Uterus (tissue), 4 donors: Measurements from ENCODE around the gene KHDRBS2. TPM values are rescaled to one million over a fixed set of nuclear protein-coding genes. Genes with fewer than 3 reads are reported as not detected.

Source experiments
- DNase-seq, 2 donors: peaks; one replicate each; pipeline ENCODE4 v3.0.0-alpha.2; 2019 to 2020
- H3K27ac ChIP-seq, 2 donors: fragments of 200-600 bp; sonication (generic); 1 replicate in 1 of 2; 2 replicates in 1 of 2; pipeline ENCODE4 v1.5.1; 2016 to 2018
- H3K27me3 ChIP-seq, 2 donors: fragments of 200-600 bp; sonication (generic); one replicate each; pipeline ENCODE4 v1.5.1; 2018 to 2019; ENCODE audit warnings: control low read depth in 1 of 2
- H3K36me3 ChIP-seq, 2 donors: fragments of 200-600 bp; sonication (generic); one replicate each; pipeline ENCODE4 v1.5.1; 2019; ENCODE audit warnings: control low read depth in 1 of 2
- H3K4me1 ChIP-seq, 2 donors: fragments of 200-600 bp; sonication (generic); one replicate each; pipeline ENCODE4 v1.5.1; 2018 to 2019; ENCODE audit warnings: control low read depth in 1 of 2
- H3K4me3 ChIP-seq, 2 donors: fragments of 200-600 bp; sonication (generic); 1 replicate in 1 of 2; 2 replicates in 1 of 2; pipeline ENCODE4 v1.5.1; 2018 to 2019; ENCODE audit warnings: mild to moderate bottlenecking in 1 of 2
- H3K9me3 ChIP-seq, 2 donors: fragments of 200-600 bp; sonication (generic); one replicate each; pipeline ENCODE4 v1.5.1; 2019; ENCODE audit warnings: control low read depth in 1 of 2
- POLR2A ChIP-seq, 2 donors: fragments of 450-650 bp; IDR thresholded peaks; one replicate each; pipeline ENCODE4 v1.6.1; 2016; ENCODE audit warnings: antibody characterized with exemption in 2 of 2, mild to moderate bottlenecking in 1 of 2, moderate library complexity in 1 of 2
- intact Hi-C: fragments of 100-400 bp; cut with DNase I; formaldehyde crosslinking; loops from one replicate; pipeline ENCODE4 v1.15.1; 2023; ENCODE audit warnings: low total_unique reads
- total RNA-seq, 4 donors: library from RNA; depleted of rRNA in 3 of 4; stranded (reverse); fragments of >200 nt in 3 of 4; gene quantifications; one replicate each; pipeline versions ENCODE4 v1.1.0 to v1.2.4, GENCODE V29; 2014 to 2023
- TF ChIP-seq, protein P1 (sequence below), 4 experiments: fragments of 200-600 bp in 2 of 4; fragments of 450-650 bp in 2 of 4; sonication (generic) in 2 of 4; IDR thresholded peaks; one replicate each; pipeline ENCODE4 v1.5.1; 2016 to 2019; ENCODE audit warnings: antibody characterized with exemption in 4 of 4, mild to moderate bottlenecking in 2 of 4, moderate library complexity in 1 of 4
- donor health status: DM: yes; HTN: yes; CAD: no.

Gene KHDRBS2
- total RNA-seq, 4 donors from 2014 or later, result 0.55 to 7.3 TPM; not detected in 2

DNA sequence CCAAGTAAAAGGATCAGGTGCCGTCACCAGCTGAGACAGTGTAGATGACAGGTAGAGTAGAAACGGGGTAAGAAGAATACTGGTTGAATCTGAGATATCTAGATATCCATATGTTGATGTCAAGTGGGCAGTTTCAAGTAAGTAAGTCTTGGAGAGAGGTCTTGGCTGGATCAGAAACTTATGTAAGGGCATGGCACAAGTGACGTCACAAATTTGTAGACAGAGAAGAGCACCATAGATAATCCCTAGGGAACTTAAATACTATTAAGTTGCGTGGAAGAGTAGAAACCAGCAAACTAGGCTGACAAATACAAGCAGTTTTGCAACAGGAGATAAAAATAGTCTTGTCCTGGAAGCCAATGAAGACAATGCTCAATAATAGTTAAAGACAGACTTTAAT is 123.2 kb downstream of the KHDRBS2 start:
- no peaks in the 10 kb centered on the region for H3K27me3 ChIP-seq
- H3K27ac ChIP-seq, result no peak overlapping the region
- no peak overlapping the region for H3K4me3 ChIP-seq
- no peak for TF ChIP-seq POLR2A (IDR thresholded peaks at IDR 0.05)
- TF ChIP-seq, protein P1, sequence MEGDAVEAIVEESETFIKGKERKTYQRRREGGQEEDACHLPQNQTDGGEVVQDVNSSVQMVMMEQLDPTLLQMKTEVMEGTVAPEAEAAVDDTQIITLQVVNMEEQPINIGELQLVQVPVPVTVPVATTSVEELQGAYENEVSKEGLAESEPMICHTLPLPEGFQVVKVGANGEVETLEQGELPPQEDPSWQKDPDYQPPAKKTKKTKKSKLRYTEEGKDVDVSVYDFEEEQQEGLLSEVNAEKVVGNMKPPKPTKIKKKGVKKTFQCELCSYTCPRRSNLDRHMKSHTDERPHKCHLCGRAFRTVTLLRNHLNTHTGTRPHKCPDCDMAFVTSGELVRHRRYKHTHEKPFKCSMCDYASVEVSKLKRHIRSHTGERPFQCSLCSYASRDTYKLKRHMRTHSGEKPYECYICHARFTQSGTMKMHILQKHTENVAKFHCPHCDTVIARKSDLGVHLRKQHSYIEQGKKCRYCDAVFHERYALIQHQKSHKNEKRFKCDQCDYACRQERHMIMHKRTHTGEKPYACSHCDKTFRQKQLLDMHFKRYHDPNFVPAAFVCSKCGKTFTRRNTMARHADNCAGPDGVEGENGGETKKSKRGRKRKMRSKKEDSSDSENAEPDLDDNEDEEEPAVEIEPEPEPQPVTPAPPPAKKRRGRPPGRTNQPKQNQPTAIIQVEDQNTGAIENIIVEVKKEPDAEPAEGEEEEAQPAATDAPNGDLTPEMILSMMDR (IDR thresholded peaks at IDR 0.05), result no peak
- peaks cover 0 to 3% of the 10 kb centered on the region in 2 donors for H3K9me3 ChIP-seq
- DNase-seq, result no peak
- H3K4me1 ChIP-seq, result no peaks in the 10 kb centered on the region
- H3K36me3 ChIP-seq, result no peaks in the 10 kb centered on the region
- intact Hi-C loops, result no loop called here

DNA sequence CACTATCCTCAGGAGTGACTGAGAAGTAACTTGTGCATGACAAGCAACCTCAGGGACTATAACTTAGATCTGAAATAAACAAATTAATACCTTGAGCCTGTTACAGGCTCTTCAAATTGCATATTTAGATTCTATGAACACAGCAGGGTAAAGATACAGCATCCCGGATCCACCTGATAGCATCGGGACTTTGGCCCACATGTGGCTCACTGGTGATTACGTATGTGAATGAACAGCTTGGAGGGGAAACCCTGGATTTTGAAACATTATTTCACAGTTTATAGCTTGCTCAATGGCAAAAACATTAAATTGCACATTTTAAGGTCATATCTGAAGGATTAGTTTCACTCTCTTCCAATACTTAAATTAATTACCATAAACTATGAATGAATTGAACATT is 133.2 kb downstream of the KHDRBS2 start:
- no peak for DNase-seq
- TF ChIP-seq, protein P1 (IDR thresholded peaks at IDR 0.05), result no peak
- no peak for TF ChIP-seq POLR2A (IDR thresholded peaks at IDR 0.05)
- Histone ChIP-seq H3K36me3 (no peaks in the 10 kb centered on the region), H3K4me3 (no peak overlapping the region), H3K4me1 (no peaks in the 10 kb centered on the region), H3K27ac (no peak overlapping the region), H3K27me3 (no peaks in the 10 kb centered on the region), H3K9me3 (no peaks in the 10 kb centered on the region)
- intact Hi-C loops, result no loop called here

DNA sequence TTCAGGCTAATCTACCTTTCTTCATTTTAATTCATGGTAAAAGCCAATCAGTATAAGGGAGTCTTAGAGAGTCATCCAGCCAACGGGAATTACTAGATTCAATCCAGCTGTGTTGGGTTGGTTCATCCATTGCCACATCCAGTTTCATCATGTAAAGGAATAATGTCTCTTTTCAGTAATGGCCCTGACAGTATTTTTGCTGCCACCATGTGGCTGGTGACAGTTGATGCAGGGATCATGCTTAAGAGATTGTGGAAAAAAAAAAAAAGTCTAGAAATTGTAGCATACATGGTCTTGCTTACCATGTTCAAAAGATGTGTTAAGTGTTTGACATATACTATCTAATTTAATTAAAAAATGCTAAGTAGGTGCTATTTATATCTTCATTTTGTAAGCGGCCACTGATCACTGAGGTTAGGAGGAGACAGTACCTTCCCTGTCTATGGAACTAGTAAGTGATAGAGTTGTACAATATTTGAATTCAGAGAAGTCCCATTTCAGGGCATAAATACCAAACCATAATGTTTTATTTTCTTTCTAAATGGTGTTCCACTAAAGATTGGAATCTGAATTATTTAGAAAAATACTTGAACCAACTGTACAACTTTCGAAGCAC is 135.9 kb downstream of the KHDRBS2 start:
- Histone ChIP-seq H3K27me3 (no peaks in the 10 kb centered on the region), H3K9me3 (no peaks in the 10 kb centered on the region), H3K4me1 (no peaks in the 10 kb centered on the region), H3K27ac (no peak overlapping the region), H3K36me3 (no peaks in the 10 kb centered on the region), H3K4me3 (no peak overlapping the region)
- intact Hi-C loops, result no loop called here
- no peak for DNase-seq
- TF ChIP-seq, protein P1 (IDR thresholded peaks at IDR 0.05), result no peak
- no peak for TF ChIP-seq POLR2A (IDR thresholded peaks at IDR 0.05)

DNA sequence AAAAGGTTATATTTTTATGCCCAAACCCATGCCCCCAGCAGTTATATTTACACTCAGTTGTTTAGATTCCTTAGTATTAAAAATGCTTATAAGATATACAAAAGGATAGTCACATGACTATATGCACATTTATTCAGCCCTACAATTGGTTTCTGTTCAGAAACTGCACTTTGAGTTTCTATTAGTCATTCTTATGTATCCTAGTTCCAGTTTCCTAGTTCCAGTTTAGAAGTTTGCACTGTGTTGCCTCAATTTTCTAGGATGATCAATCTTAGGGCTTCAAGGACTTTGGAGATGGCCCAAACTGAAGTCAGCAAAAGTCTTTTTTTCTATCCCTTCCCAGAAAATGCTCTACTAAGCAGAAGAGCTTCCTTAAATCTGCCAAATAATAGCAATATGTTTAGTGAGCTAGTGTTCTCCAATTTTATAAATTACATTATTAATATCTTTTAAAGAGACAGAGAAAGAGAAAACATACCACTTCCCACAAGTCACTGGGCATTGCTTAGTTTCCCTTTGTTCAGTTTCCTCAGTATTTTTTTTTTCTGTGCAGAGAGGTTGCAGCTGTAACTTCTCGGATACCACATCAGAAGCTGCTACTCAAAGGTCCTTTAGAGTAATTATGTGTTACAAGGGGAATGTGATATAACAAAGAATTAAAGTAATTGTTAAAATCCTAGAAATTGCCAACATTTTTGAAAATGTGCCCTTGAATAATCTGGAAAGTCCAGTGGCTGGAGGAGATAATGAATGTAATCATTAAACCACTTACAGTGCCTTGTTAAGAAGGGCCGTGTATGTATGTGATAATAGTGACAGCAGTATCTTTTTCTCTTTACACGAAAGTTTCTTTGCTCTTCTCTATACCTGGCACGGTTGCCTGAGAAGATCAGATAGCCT is 138.8 kb downstream of the KHDRBS2 start:
- intact Hi-C loops, result no loop called here
- H3K4me1 ChIP-seq, result no peaks in the 10 kb centered on the region
- TF ChIP-seq, protein P1 (IDR thresholded peaks at IDR 0.05), result no peak
- TF ChIP-seq POLR2A (IDR thresholded peaks at IDR 0.05), result no peak
- no peak overlapping the region for H3K4me3 ChIP-seq
- H3K36me3 ChIP-seq, result no peaks in the 10 kb centered on the region
- H3K27me3 ChIP-seq, result no peaks in the 10 kb centered on the region
- no peak for DNase-seq
- H3K9me3 ChIP-seq, result no peaks in the 10 kb centered on the region
- H3K27ac ChIP-seq, result no peak overlapping the region

DNA sequence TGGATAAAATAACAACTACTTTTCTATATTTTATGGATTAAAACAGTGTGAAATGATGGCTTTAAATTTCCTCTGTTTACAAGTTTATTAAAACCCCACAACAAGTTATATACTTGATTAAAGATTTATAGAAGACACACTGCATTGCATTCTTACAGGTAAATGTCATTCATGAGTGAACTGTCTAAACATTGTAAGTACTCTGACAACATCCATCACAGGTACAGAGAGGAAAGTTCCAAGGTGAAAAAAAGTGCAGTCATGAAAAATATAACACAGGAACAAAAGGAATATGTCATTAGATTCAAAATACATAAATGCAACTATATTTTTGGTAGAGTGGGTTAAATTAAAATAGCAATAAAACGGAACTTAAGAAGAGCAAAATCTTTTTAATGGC is 156.9 kb downstream of the KHDRBS2 start:
- DNase-seq, result no peak
- Histone ChIP-seq H3K27me3 (no peaks in the 10 kb centered on the region), H3K4me3 (no peak overlapping the region), H3K36me3 (no peaks in the 10 kb centered on the region), H3K27ac (no peak overlapping the region), H3K9me3 (no peaks in the 10 kb centered on the region), H3K4me1 (no peaks in the 10 kb centered on the region)
- no peak for TF ChIP-seq POLR2A (IDR thresholded peaks at IDR 0.05)
- TF ChIP-seq, protein P1 (IDR thresholded peaks at IDR 0.05), result no peak
- intact Hi-C loops, result no loop called here
